Esophagus (tissue), 2 donors: ENCODE data around the gene HES4. TPM values are rescaled to one million over a fixed set of nuclear protein-coding genes. Genes with fewer than 3 reads are reported as not detected.

Source experiments
- H3K27ac ChIP-seq, 2 donors: one replicate each; pipeline ENCODE4 v1.5.1; 2013; ENCODE audit warnings: low read depth in 2 of 2, mild to moderate bottlenecking in 2 of 2, inconsistent platforms in 1 of 2, low read length in 1 of 2, moderate library complexity in 1 of 2
- H3K27me3 ChIP-seq, 2 donors: one replicate each; pipeline ENCODE4 v1.6.1; 2013; ENCODE audit warnings: low read length in 2 of 2, control low read depth in 1 of 2, mild to moderate bottlenecking in 1 of 2; ENCODE audit not compliant: insufficient read depth in 2 of 2, control insufficient read depth in 1 of 2
- H3K36me3 ChIP-seq, 2 donors: one replicate each; pipeline ENCODE4 v1.6.1; 2013; ENCODE audit warnings: low read length in 1 of 2; ENCODE audit not compliant: control insufficient read depth in 2 of 2, insufficient read depth in 2 of 2
- H3K4me1 ChIP-seq, 2 donors: one replicate each; pipeline ENCODE4 v1.6.1; 2013; ENCODE audit warnings: low read length in 1 of 2; ENCODE audit not compliant: control insufficient read depth in 2 of 2, insufficient read depth in 2 of 2
- H3K4me3 ChIP-seq, 2 donors: one replicate each; pipeline ENCODE4 v1.5.1; 2013; ENCODE audit warnings: low read length in 2 of 2, mild to moderate bottlenecking in 2 of 2, low read depth in 1 of 2, moderate library complexity in 1 of 2
- H3K9me3 ChIP-seq, 2 donors: one replicate each; pipeline ENCODE4 v1.6.1; 2013; ENCODE audit warnings: mild to moderate bottlenecking in 2 of 2, low read depth in 1 of 2, low read length in 1 of 2, moderate library complexity in 1 of 2; ENCODE audit not compliant: control insufficient read depth in 2 of 2, insufficient read depth in 1 of 2
- WGBS, 2 donors: extraction: QIAGEN DNeasy Blood & Tissue Kit; methylation state at CpG; one replicate each; pipeline ENCODE4 v1.1.7; 2013; 5-methylcytosine and 5-hydroxymethylcytosine counted together
- polyA plus RNA-seq, 2 donors: library from polyadenylated mRNA; stranded (reverse); fragments of 200-250 nt; gene quantifications; one replicate each; pipeline ENCODE4 v1.2.3, GENCODE V29; 2013
- donor health status: healthy with polysubstance abuse.
- donor health status: Bipolar disorder and iron deficiency.

HES4 gene
- polyA plus RNA-seq, 2 donors = 15.1 to 20.2 TPM

DNA sequence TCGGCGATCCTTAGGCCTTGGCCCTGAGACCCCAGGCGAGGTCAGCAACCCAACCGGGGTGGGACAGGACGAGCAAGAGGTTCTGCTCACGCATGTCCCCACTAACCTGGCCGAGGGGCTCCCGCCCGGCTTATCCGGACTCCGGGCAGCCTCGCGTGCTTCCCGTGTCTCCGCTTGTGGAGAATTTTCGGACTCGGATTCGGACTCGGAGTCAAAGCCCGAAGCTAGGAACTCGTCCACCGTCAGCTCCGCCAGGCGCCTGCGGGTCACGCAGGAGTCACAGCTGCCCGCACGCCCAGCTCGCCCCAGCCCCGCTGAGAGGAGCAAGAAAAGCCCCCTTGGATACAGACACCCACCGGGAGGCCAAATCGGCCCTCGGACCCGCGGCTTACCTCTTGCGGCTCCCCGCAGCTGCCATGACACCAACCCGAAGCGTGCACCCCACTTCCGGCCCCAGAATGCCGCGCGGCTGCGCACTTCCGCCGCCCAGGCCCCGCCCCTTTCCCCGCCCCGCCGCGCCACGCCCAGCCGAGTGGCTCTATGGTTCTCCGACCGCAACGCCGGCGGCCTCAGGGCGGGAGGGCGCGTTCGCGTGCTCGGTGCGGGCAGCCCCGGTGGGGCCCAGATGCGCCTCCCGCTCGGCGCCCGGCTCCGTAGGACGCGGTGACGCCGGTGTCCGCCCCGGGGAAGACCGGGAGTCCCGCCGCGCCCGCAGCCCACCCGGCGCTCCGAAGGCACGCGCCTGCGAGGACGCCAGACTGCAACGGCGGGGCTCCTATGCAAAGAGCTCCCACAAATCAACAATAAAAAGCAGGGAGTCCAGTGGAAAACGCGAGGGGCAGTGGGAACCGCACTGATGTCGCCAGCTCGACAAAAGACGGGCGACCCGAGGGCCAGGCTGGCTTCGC is 40.8 kb downstream of the HES4 start, which contains the start of gene NOC2L:
NOC2L (minus strand) TSS at position 434 of the 908 bp plus-strand sequence; CDS start at position 418, 16 bp downstream.
- peaks cover 0 to 11% of the 10 kb centered on the region in 2 donors for H3K4me1 ChIP-seq
- peak within 1 kb of the TSS; percentile 91 to 92 for H3K4me3 ChIP-seq
- H3K27ac ChIP-seq = peak within 1 kb of the TSS in 1 of 2 donors; percentile 27
- 6 to 7% methylated on average over 90 to 101 of the region's 101 CpGs for WGBS, 2 donors
- no peaks in the 10 kb centered on the region for H3K9me3 ChIP-seq
- no peaks in the 10 kb centered on the region for H3K27me3 ChIP-seq
- peaks cover 6 to 35% of the 10 kb centered on the region in 2 donors for H3K36me3 ChIP-seq

DNA sequence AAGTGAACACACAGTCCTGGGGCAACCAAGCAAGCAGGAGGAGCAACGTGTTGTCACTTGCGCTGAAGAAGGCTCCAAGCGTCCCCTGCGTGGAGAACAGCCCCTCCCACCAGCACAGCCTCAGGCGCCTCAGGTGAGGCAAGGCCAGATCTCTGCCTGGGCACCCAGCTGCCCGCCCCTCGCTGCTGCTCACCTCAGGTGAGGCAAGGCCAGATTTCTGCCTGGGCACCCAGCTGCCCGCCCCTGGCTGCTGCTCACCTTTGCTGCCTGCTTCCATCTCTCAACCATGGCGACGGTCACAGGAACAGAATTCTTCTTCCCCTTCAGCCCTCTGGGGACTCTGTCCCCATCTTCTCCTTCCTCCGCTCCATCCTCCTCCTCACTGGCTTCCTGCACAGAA is 43.3 kb downstream of the HES4 start:
- H3K27ac ChIP-seq = no peak overlapping the region
- H3K36me3 ChIP-seq = peaks cover 16 to 44% of the 10 kb centered on the region in 2 donors
- no peaks in the 10 kb centered on the region for H3K27me3 ChIP-seq
- peaks cover 0 to 9% of the 10 kb centered on the region in 2 donors for H3K4me1 ChIP-seq
- WGBS, 2 donors = 83 to 88% methylated on average over 11 of the region's 11 CpGs
- no peak overlapping the region for H3K4me3 ChIP-seq
- no peaks in the 10 kb centered on the region for H3K9me3 ChIP-seq

- H3K9me3 ChIP-seq = no peaks in the 10 kb centered on the region
- peaks cover 0 to 4% of the 10 kb centered on the region in 2 donors for H3K4me1 ChIP-seq
- 84 to 86% methylated on average over 6 of the region's 6 CpGs for WGBS, 2 donors
- H3K27me3 ChIP-seq = no peaks in the 10 kb centered on the region
- H3K36me3 ChIP-seq = peaks cover 23 to 54% of the 10 kb centered on the region in 2 donors
- no peak overlapping the region for H3K27ac ChIP-seq
- no peak overlapping the region for H3K4me3 ChIP-seq
Measured at GRCh38 chr1:955474-955873, 44.4 kb downstream of the HES4 start.

DNA sequence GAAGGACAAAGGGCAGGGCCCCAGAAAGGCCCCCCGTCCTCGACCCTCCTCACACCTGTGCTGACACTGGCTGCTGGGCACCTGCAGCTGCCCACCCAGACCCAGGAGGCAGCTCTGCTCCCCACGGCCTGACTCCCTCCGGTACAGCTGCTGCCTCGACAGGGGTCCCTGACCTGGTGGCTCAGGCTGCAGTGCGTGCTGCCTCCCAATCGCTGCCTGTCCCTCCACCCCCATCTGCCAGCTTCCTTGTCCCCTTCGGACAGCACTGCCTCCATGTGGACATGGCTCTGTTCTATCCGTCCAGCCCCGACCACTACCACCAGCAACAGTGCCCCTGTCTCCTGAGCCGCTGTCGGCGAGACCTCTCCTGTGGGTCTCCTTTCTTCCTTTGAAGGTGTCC is 45.0 kb downstream of the HES4 start:
- peaks cover 23 to 60% of the 10 kb centered on the region in 2 donors for H3K36me3 ChIP-seq
- whole genome bisulfite sequencing, 2 donors = 89 to 91% methylated on average over 13 of the region's 13 CpGs
- no peak overlapping the region for H3K4me3 ChIP-seq
- no peaks in the 10 kb centered on the region for H3K9me3 ChIP-seq
- peaks cover 0 to 4% of the 10 kb centered on the region in 2 donors for H3K4me1 ChIP-seq
- no peaks in the 10 kb centered on the region for H3K27me3 ChIP-seq
- no peak overlapping the region for H3K27ac ChIP-seq

DNA sequence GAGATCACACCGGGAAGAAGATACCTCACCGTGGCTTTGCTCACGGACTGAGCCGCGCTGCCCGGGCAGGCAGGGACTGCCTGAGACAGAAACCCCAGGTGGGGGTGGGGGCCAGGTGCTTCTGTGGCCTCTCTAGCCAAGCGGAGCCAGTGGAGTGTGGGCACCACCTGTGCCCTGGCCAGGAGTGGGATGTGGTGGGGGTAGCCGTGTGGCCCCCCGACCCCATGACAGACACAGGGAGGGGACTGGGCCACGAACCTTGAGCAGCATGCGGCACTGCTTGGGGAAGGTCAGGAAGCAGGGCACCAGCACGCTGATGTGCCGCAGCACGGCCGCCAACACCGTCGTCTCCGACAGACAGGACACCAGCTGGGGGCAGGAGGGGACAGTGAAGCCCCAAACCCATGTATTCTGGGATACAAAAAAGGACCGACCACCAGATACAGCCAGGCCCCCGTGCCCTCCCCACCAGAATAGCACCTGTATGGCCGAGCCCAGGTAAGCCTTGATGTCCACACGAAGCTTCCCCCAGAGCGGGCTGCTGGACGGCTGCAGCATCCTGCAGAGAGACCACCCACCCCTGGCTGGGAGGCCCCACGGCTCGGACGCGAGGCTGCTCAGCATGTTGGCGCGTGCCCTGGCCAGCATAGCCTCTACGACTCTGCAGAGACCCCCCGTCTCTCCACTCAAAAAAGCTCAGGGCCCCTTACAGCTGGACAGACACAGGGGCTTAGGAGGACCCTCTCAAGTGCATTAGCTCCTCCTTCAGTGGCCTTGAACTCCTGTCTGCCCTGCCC is 46.2 kb downstream of the HES4 start:
- 91% methylated on average over 32 of the region's 32 CpGs for WGBS, 2 donors
- H3K27me3 ChIP-seq = no peaks in the 10 kb centered on the region
- no peak overlapping the region for H3K27ac ChIP-seq
- peaks cover 31 to 70% of the 10 kb centered on the region in 2 donors for H3K36me3 ChIP-seq
- peaks cover 0 to 2% of the 10 kb centered on the region in 2 donors for H3K4me1 ChIP-seq
- no peaks in the 10 kb centered on the region for H3K9me3 ChIP-seq
- H3K4me3 ChIP-seq = no peak overlapping the region

DNA sequence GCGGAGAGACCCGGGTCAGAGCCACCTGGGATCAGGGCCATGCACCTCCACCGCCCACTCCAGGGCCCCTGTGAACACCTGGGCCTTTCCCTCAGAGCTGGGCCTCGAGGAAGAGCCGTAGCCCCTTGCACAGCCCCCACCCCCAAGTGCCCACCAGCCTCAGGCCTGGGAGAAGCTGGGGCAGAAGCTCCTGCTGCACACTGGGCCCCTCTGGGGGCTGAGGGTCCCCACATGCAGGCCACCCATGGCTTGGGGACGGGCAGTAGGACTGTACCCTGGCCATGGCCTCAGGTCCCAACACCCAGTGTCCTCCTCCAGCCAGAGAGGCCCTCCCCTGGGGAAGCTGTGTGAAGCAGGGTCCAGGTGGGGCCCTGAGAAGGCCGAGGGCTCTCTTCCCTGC is 47.3 kb downstream of the HES4 start:
- Histone ChIP-seq H3K27ac (no peak overlapping the region), H3K4me3 (no peak overlapping the region), H3K4me1 (no peaks in the 10 kb centered on the region), H3K36me3 (peaks cover 31 to 81% of the 10 kb centered on the region in 2 donors), H3K27me3 (no peaks in the 10 kb centered on the region), H3K9me3 (no peaks in the 10 kb centered on the region)
- WGBS, 2 donors = 78 to 94% methylated on average over 7 of the region's 7 CpGs

- H3K36me3 ChIP-seq = peaks cover 31 to 85% of the 10 kb centered on the region in 2 donors
- no peaks in the 10 kb centered on the region for H3K4me1 ChIP-seq
- H3K4me3 ChIP-seq = no peak overlapping the region
- no peak overlapping the region for H3K27ac ChIP-seq
- H3K9me3 ChIP-seq = no peaks in the 10 kb centered on the region
- 92 to 93% methylated on average over 15 of the region's 15 CpGs for WGBS, 2 donors
- no peaks in the 10 kb centered on the region for H3K27me3 ChIP-seq
Measured at GRCh38 chr1:952201-952600, 47.7 kb downstream of the HES4 start.

GRCh38 chr1:951364-951763 is 48.5 kb downstream of the HES4 start:
- WGBS, 2 donors = 78 to 82% methylated on average over 6 of the region's 6 CpGs
- Histone ChIP-seq H3K36me3 (peaks cover 31 to 87% of the 10 kb centered on the region in 2 donors), H3K4me3 (no peak overlapping the region), H3K4me1 (no peaks in the 10 kb centered on the region), H3K27ac (no peak overlapping the region), H3K9me3 (no peaks in the 10 kb centered on the region), H3K27me3 (no peaks in the 10 kb centered on the region)

DNA sequence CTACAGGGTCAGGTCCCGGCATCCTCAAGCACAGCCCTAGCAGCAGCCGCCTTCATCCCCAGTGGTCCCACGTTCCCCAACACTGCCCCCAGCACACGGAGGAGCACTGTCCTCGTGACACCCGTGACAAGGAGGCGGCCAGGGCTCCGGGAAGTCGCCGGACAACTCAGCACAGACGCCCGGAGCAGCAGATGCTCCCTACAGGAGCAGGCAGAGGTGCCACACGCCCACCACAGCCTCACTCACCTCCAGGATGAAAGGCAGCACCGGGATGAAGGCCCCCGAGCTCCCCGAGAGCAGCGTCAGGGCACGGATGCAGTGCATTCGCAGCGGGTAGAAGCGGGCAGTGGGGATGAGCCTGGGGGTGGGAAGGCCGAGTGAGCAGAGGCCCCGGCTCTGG is 49.0 kb downstream of the HES4 start:
- WGBS, 2 donors = 91 to 95% methylated on average over 17 to 23 of the region's 23 CpGs
- Histone ChIP-seq H3K36me3 (peaks cover 31 to 90% of the 10 kb centered on the region in 2 donors), H3K27me3 (no peaks in the 10 kb centered on the region), H3K27ac (no peak overlapping the region), H3K4me1 (no peaks in the 10 kb centered on the region), H3K9me3 (no peaks in the 10 kb centered on the region), H3K4me3 (no peak overlapping the region)
